Activated CD8-positive, alpha-beta memory T cell treated with anti-CD3 and anti-CD28 coated beads, Interleukin-2, amount 50 U/mL, for 48 hours (primary cell): Measurements from ENCODE around the gene GJB5.
"Not testable (repeated sequence)": the region's sequence is repeated elsewhere in the genome, so short reads cannot be mapped to it uniquely, and the experiment has no call there.

Source experiments
- DNase-seq: peaks from one replicate; pipeline ENCODE4 v3.0.0-alpha.2; 2020

The GJB5 gene

GRCh38 chr1:34746101-34746500 lies 8.7 kb upstream of the GJB5 start:
- no peak for DNase-seq

- DNase-seq, result no peak
These were observed 7.8 kb upstream of the GJB5 start for GRCh38 chr1:34746785-34747637.

- DNase-seq, result no peak
These were observed 7.3 kb upstream of the GJB5 start for GRCh38 chr1:34747638-34747941.

- DNase-seq, result no peak
These were observed 4.9 kb upstream of the GJB5 start for GRCh38 chr1:34749992-34750391.

GRCh38 chr1:34750610-34751009 lies 4.2 kb upstream of the GJB5 start:
- no peak for DNase-seq

- no peak for DNase-seq
These were observed 1.7 kb upstream of the GJB5 start for GRCh38 chr1:34753163-34753562.

- DNase-seq, result no peak
These were observed 1.1 kb downstream of the GJB5 start for GRCh38 chr1:34755961-34756360.

GRCh38 chr1:34757386-34757785 lies 2.5 kb downstream of the GJB5 start:
- no peak for DNase-seq

- no peak for DNase-seq
These were observed 3.9 kb downstream of the GJB5 start for GRCh38 chr1:34758751-34759150.

- no peak for DNase-seq
These were observed 4.9 kb downstream of the GJB5 start, which contains the start of gene GJB4 for GRCh38 chr1:34759503-34760357. TSS of gene GJB4 (plus strand) at chr1:34759740. CDS start at chr1:34761255, 1,515 bp downstream.

GRCh38 chr1:34761176-34761761 lies 6.4 kb downstream of the GJB5 start:
- no peak for DNase-seq

GRCh38 chr1:34761776-34762307 lies 7.0 kb downstream of the GJB5 start:
- no peak for DNase-seq

- no peak for DNase-seq
These were observed 7.8 kb downstream of the GJB5 start for GRCh38 chr1:34762474-34763141.

GRCh38 chr1:34763142-34763781 lies 8.4 kb downstream of the GJB5 start:
- no peak for DNase-seq

- no peak for DNase-seq
These were observed 14.0 kb downstream of the GJB5 start for GRCh38 chr1:34768856-34769255.

GRCh38 chr1:34770891-34771504 lies 16.2 kb downstream of the GJB5 start:
- DNase-seq, result no peak

GRCh38 chr1:34771573-34772371 lies 16.9 kb downstream of the GJB5 start:
- no peak for DNase-seq

GRCh38 chr1:34773114-34773513 lies 18.3 kb downstream of the GJB5 start:
- not testable (repeated sequence) for DNase-seq

GRCh38 chr1:34774957-34775356 lies 20.1 kb downstream of the GJB5 start:
- no peak for DNase-seq

GRCh38 chr1:34776911-34777310 lies 22.1 kb downstream of the GJB5 start:
- DNase-seq, result no peak
